GM23338 (cell line): ENCODE results near the gene FAM217A. TPM values are rescaled to one million over a fixed set of nuclear protein-coding genes. Genes with fewer than 3 reads are reported as not detected.

Experiments
- CREB1 ChIP-seq: fragments of 250-450 bp; sonication (Bioruptor Pico); IDR thresholded peaks from 2 replicates; pipeline ENCODE4 v1.5.0; 2020; ENCODE audit warnings: low read depth, mild to moderate bottlenecking, moderate library complexity
- CTCF ChIP-seq, 2 experiments: fragments of 200-600 bp in 1 of 2; sonication (generic) in 1 of 2; conservative IDR thresholded peaks; 2 replicates each; pipeline versions ENCODE4 v1.5.1 to v1.6.1; 2016 to 2017; ENCODE audit warnings: antibody characterized with exemption in 2 of 2, low read depth in 2 of 2, mild to moderate bottlenecking in 2 of 2, moderate library complexity in 1 of 2
- ETS1 ChIP-seq: IDR thresholded peaks from 2 replicates; pipeline ENCODE4 v1.6.1; 2016; ENCODE audit warnings: antibody characterized with exemption
- EZH2 ChIP-seq: fragments of 200-600 bp; sonication (generic); IDR thresholded peaks from one replicate; pipeline ENCODE4 v1.8.0; 2017; ENCODE audit warnings: antibody characterized with exemption, mild to moderate bottlenecking, low read depth; ENCODE audit not compliant: unreplicated experiment
- JUNB ChIP-seq: IDR thresholded peaks from one replicate; pipeline ENCODE4 v1.6.1; 2016; ENCODE audit warnings: antibody characterized with exemption; ENCODE audit not compliant: unreplicated experiment
- NANOG ChIP-seq: IDR thresholded peaks from 2 replicates; pipeline ENCODE4 v1.6.1; 2016; ENCODE audit warnings: antibody characterized with exemption, borderline replicate concordance
- POLR2AphosphoS5 ChIP-seq: IDR thresholded peaks from 2 replicates; pipeline ENCODE4 v1.6.1; 2016; ENCODE audit warnings: antibody characterized with exemption, low read depth
- STAT1 ChIP-seq: IDR thresholded peaks from one replicate; pipeline ENCODE4 v1.6.1; 2016; ENCODE audit warnings: antibody characterized with exemption; ENCODE audit not compliant: unreplicated experiment
- ZNF331 ChIP-seq: fragments of 250-450 bp; sonication (Bioruptor Pico); IDR thresholded peaks from 2 replicates; pipeline ENCODE4 v1.5.0; 2020; ENCODE audit warnings: low read depth, mild to moderate bottlenecking, moderate library complexity
- ZNF462 ChIP-seq: fragments of 250-450 bp; sonication (Bioruptor Pico); IDR thresholded peaks from 2 replicates; pipeline ENCODE4 v1.5.0; 2020; ENCODE audit warnings: mild to moderate bottlenecking, moderate library complexity
- polyA plus RNA-seq: library from polyadenylated mRNA; unstranded; fragments of >200 nt; fragmentation: Nextera tagmentation; extraction: Ambion mirVana; gene quantifications from 2 replicates; pipeline ENCODE4 v1.2.1, GENCODE V29; 2016
- total RNA-seq: library from RNA; depleted of rRNA; stranded (reverse); fragments of >200 nt; shearing (Covaris generic); gene quantifications from 2 replicates; pipeline ENCODE4 v1.2.3, GENCODE V29; 2014

The FAM217A gene
- total and polyA plus RNA-seq, 2 experiments from 2014 or later: not detected

GRCh38 chr6:4028051-4028450 lies 50.9 kb downstream of the FAM217A start (continued):
- no peak for TF ChIP-seq ZNF462
- no peak for TF ChIP-seq CTCF (conservative IDR thresholded peaks at IDR 0.05; ENCODE audit: low read depth in 2 of 2)
- no peak for TF ChIP-seq EZH2
- no peak for TF ChIP-seq ZNF331 (CRISPR knock-in tag)
- TF ChIP-seq ETS1: no peak
- TF ChIP-seq POLR2AphosphoS5: no peak
- no peak for TF ChIP-seq STAT1
- no peak for TF ChIP-seq NANOG
- no peak for TF ChIP-seq JUNB
- no peak for TF ChIP-seq CREB1 (CRISPR knock-in tag)
